ENCODE results near the gene CFAP57. TPM values are rescaled to one million over a fixed set of nuclear protein-coding genes. Genes with fewer than 3 reads are reported as not detected.

Gene CFAP57
- total and polyA plus RNA-seq, 2 of the 13 experiments (the other 11 are each of a cell fraction or from before 2014, with no cell fraction given), result 0.01 TPM; not detected in 1

DNA sequence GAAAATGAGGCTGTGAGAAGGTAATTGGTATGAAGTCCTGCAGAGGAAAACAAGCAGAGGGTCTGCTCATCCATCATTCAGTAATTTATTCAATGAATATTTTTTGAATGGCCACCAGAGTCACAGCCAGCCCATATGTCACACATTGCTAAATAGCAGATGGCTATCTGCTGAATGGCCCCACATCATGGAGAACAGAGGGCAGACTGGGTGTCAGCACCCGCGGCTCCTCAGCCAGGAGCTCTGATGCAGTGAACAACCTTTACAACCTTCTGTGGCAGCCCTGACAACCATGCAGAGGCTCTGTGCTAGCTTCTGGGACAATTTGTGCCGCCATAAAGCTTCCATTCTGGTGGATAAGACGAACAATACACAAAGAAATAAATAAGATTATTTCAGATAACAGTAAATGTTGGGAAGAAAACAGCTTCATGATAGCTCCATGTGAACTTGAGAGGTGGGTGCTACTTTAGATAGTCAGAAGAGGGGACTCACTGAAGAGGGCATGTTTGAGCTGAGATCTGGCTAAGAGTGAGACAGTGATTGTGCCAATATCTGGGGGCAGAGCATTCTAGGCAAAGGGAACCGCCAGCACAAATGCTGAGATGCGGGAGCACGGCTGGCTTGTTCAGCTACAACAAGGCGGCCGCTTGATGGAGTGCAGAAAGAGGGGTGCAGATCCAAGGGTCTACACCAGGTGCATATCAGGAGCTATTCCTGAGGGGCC, 116.1 kb downstream of the CFAP57 start:
- peaks cover 52% of the 10 kb centered on the region for H3K4me1 ChIP-seq (ENCODE audit: insufficient read depth, low read length)
- WGBS (ENCODE audit: low lambda C conversion rate), result 22% methylated on average over 7 of the region's 9 CpGs
- H3K4me2 ChIP-seq (ENCODE audit: low read depth, low read length), result no peak overlapping the region
- ChIA-PET POLR2A (no interaction called here), CTCF (ENCODE audit: low intra/inter-chr PET ratio, low total read pairs) (no interaction called here)
- intact Hi-C loops (cut with micrococcal nuclease; ENCODE audit: unreplicated experiment) (no loop called here), in situ Hi-C loops (cut with HindIII; ENCODE audit: extremely low pct_ligation_motif_present, low pct_unique_long_range_greater_than_20kb) (no loop called here)
- H3K36me3 ChIP-seq (replicated peaks in 1 of 2; ENCODE audit: control insufficient read depth in 1 of 2, insufficient read depth in 2 of 2, low read length in 2 of 2), result no peaks in the 10 kb centered on the region
- no TSS peak for BruUV-seq (replicated peaks)
- DNase-seq (ENCODE audit: low spot score), result no peak
- TF ChIP-seq, protein P1, sequence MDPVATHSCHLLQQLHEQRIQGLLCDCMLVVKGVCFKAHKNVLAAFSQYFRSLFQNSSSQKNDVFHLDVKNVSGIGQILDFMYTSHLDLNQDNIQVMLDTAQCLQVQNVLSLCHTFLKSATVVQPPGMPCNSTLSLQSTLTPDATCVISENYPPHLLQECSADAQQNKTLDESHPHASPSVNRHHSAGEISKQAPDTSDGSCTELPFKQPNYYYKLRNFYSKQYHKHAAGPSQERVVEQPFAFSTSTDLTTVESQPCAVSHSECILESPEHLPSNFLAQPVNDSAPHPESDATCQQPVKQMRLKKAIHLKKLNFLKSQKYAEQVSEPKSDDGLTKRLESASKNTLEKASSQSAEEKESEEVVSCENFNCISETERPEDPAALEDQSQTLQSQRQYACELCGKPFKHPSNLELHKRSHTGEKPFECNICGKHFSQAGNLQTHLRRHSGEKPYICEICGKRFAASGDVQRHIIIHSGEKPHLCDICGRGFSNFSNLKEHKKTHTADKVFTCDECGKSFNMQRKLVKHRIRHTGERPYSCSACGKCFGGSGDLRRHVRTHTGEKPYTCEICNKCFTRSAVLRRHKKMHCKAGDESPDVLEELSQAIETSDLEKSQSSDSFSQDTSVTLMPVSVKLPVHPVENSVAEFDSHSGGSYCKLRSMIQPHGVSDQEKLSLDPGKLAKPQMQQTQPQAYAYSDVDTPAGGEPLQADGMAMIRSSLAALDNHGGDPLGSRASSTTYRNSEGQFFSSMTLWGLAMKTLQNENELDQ (CRISPR knock-in tag; IDR thresholded peaks at IDR 0.05; ENCODE audit: borderline replicate concordance), result no peak
- TF ChIP-seq ARHGAP35 (CRISPR knock-in tag; IDR thresholded peaks at IDR 0.05; ENCODE audit: borderline replicate concordance), result no peak
- no peak for TF ChIP-seq ZNF841 (CRISPR knock-in tag; IDR thresholded peaks at IDR 0.05; ENCODE audit: borderline replicate concordance)
- no peak for TF ChIP-seq BCL6 (CRISPR knock-in tag; IDR thresholded peaks at IDR 0.05)
- TF ChIP-seq, protein P2, sequence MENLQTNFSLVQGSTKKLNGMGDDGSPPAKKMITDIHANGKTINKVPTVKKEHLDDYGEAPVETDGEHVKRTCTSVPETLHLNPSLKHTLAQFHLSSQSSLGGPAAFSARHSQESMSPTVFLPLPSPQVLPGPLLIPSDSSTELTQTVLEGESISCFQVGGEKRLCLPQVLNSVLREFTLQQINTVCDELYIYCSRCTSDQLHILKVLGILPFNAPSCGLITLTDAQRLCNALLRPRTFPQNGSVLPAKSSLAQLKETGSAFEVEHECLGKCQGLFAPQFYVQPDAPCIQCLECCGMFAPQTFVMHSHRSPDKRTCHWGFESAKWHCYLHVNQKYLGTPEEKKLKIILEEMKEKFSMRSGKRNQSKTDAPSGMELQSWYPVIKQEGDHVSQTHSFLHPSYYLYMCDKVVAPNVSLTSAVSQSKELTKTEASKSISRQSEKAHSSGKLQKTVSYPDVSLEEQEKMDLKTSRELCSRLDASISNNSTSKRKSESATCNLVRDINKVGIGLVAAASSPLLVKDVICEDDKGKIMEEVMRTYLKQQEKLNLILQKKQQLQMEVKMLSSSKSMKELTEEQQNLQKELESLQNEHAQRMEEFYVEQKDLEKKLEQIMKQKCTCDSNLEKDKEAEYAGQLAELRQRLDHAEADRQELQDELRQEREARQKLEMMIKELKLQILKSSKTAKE (CRISPR knock-in tag; IDR thresholded peaks at IDR 0.05; ENCODE audit: borderline replicate concordance), result no peak
- no peak for TF ChIP-seq ZNF577 (CRISPR knock-in tag; IDR thresholded peaks at IDR 0.05; ENCODE audit: borderline replicate concordance, low read depth)
- H3K79me2 ChIP-seq (ENCODE audit: insufficient read depth, low read length), result no peaks in the 10 kb centered on the region
- H2AFZ ChIP-seq (ENCODE audit: low read length), result no peak overlapping the region
- no peaks in the 10 kb centered on the region for H4K20me1 ChIP-seq (ENCODE audit: insufficient read depth, low read length)
- no peak overlapping the region for H3K9ac ChIP-seq (ENCODE audit: insufficient read depth, low read depth, low read length)
- FAIRE-seq, result no peak
- no peak overlapping the region for H3K4me3 ChIP-seq (replicated peaks in 1 of 3; ENCODE audit: insufficient read depth in 1 of 3, low read depth in 2 of 3, low read length in 3 of 3)
- H3K9me3 ChIP-seq (ENCODE audit: low read length), result no peaks in the 10 kb centered on the region
- H3K27ac ChIP-seq (ENCODE audit: extremely low read length, insufficient read depth, low read length), result no peak overlapping the region
- no peak for ATAC-seq
- H3K27me3 ChIP-seq (ENCODE audit: control insufficient read depth in 1 of 2, insufficient read depth in 2 of 2, low read length in 2 of 2), result peaks cover 1 to 26% of the 10 kb centered on the region in 2 experiments; a peak in 4 of 5 replicates
